H9 (cell line): ENCODE data around the gene ZNF487. TPM values are rescaled to one million over a fixed set of nuclear protein-coding genes. Genes with fewer than 3 reads are reported as not detected.

ENCODE experiments used
- DNase-seq: peaks from one replicate; pipeline ENCODE4 v3.0.0-alpha.2; 2017
- H2AFZ ChIP-seq: one replicate; pipeline ENCODE4 v1.6.1; 2013; ENCODE audit warnings: mild to moderate bottlenecking, low read length, control low read depth, moderate library complexity
- H2AK5ac ChIP-seq: 2 replicates; pipeline ENCODE4 v1.6.1; 2013; ENCODE audit warnings: low read length, control low read depth, mixed read lengths; ENCODE audit not compliant: insufficient read length
- H2BK120ac ChIP-seq: one replicate; pipeline ENCODE4 v1.6.1; 2013; ENCODE audit warnings: low read depth, mild to moderate bottlenecking, low read length, control low read depth, inconsistent platforms; ENCODE audit not compliant: poor library complexity, severe bottlenecking
- H2BK12ac ChIP-seq: 2 replicates; pipeline ENCODE4 v1.6.1; 2013; ENCODE audit warnings: low read length, control low read depth, mixed read lengths, low read depth; ENCODE audit not compliant: insufficient read length
- H2BK15ac ChIP-seq: 2 replicates; pipeline ENCODE4 v1.6.1; 2013; ENCODE audit warnings: low read depth, low read length, control low read depth
- H2BK20ac ChIP-seq: one replicate; pipeline ENCODE4 v1.6.1; 2013; ENCODE audit warnings: low read depth, mild to moderate bottlenecking, low read length, control low read depth, inconsistent platforms; ENCODE audit not compliant: poor library complexity, severe bottlenecking
- H2BK5ac ChIP-seq: 2 replicates; pipeline ENCODE4 v1.6.1; 2013; ENCODE audit warnings: low read length, control low read depth, mixed read lengths; ENCODE audit not compliant: insufficient read length
- H3K14ac ChIP-seq: 2 replicates; pipeline ENCODE4 v1.6.1; 2013; ENCODE audit warnings: low read length, control low read depth; ENCODE audit not compliant: insufficient read depth
- H3K18ac ChIP-seq: 2 replicates; pipeline ENCODE4 v1.6.1; 2013; ENCODE audit warnings: low read depth, mild to moderate bottlenecking, mixed read lengths, low read length, control low read depth; ENCODE audit not compliant: insufficient read length
- H3K23ac ChIP-seq: 2 replicates; pipeline ENCODE4 v1.6.1; 2013; ENCODE audit warnings: low read length, control low read depth, mixed read lengths, low read depth; ENCODE audit not compliant: insufficient read length
- H3K23me2 ChIP-seq: 2 replicates; pipeline ENCODE4 v1.6.1; 2013; ENCODE audit warnings: low read depth, mild to moderate bottlenecking, mixed read lengths, low read length, control low read depth; ENCODE audit not compliant: insufficient read length, poor library complexity, severe bottlenecking
- H3K27ac ChIP-seq: 2 replicates; pipeline ENCODE4 v1.5.1; 2013; ENCODE audit warnings: low read length, control low read depth, mixed read lengths, low read depth; ENCODE audit not compliant: insufficient read length
- H3K27me3 ChIP-seq: 2 replicates; pipeline ENCODE4 v1.6.1; 2013; ENCODE audit warnings: low read length, control low read depth, inconsistent platforms; ENCODE audit not compliant: insufficient read depth
- H3K4ac ChIP-seq: 2 replicates; pipeline ENCODE4 v1.6.1; 2013; ENCODE audit warnings: low read depth, mild to moderate bottlenecking, control low read depth, inconsistent platforms, low read length, moderate library complexity
- H3K4me1 ChIP-seq: 2 replicates; pipeline ENCODE4 v1.6.1; 2013; ENCODE audit warnings: low read length, control low read depth, inconsistent platforms; ENCODE audit not compliant: insufficient read depth
- H3K4me2 ChIP-seq: 2 replicates; pipeline ENCODE4 v1.6.1; 2013; ENCODE audit warnings: low read length, control low read depth, mixed read lengths; ENCODE audit not compliant: insufficient read length, insufficient read depth
- H3K56ac ChIP-seq: 2 replicates; pipeline ENCODE4 v1.6.1; 2013; ENCODE audit warnings: low read depth, mild to moderate bottlenecking, mixed read lengths, low read length, control low read depth; ENCODE audit not compliant: insufficient read length
- H3K79me1 ChIP-seq: 2 replicates; pipeline ENCODE4 v1.6.1; 2013; ENCODE audit warnings: low read depth, mild to moderate bottlenecking, moderate library complexity, low read length, control low read depth, inconsistent platforms; ENCODE audit not compliant: insufficient read depth, poor library complexity, severe bottlenecking
- H3K79me2 ChIP-seq: 2 replicates; pipeline ENCODE4 v1.6.1; 2013; ENCODE audit warnings: low read length, control low read depth, inconsistent platforms; ENCODE audit not compliant: insufficient read depth
- H3K9ac ChIP-seq: 2 replicates; pipeline ENCODE4 v1.6.1; 2013; ENCODE audit warnings: low read length, control low read depth, mixed read lengths; ENCODE audit not compliant: insufficient read length; ENCODE audit errors: extremely low read depth
- H3K9me3 ChIP-seq: one replicate; pipeline ENCODE4 v1.6.1; 2013; ENCODE audit warnings: low read depth, low read length, inconsistent platforms; ENCODE audit not compliant: control insufficient read depth
- H3T11ph ChIP-seq: one replicate; pipeline ENCODE4 v1.6.1; 2013; ENCODE audit warnings: mild to moderate bottlenecking, low read length, control low read depth, inconsistent platforms
- H4K20me1 ChIP-seq: one replicate; pipeline ENCODE4 v1.6.1; 2013; ENCODE audit not compliant: control insufficient read depth, insufficient read length, insufficient read depth
- H4K5ac ChIP-seq: 2 replicates; pipeline ENCODE4 v1.6.1; 2013; ENCODE audit warnings: low read depth, mild to moderate bottlenecking, mixed read lengths, low read length, control low read depth; ENCODE audit not compliant: insufficient read length
- H4K8ac ChIP-seq: replicated peaks from 2 replicates; pipeline ENCODE4 v1.6.1; 2013; ENCODE audit warnings: low read length, control low read depth, mixed read lengths, low read depth; ENCODE audit not compliant: insufficient read length
- H4K91ac ChIP-seq: 2 replicates; pipeline ENCODE4 v1.6.1; 2013; ENCODE audit warnings: low read depth, mild to moderate bottlenecking, moderate library complexity, mixed read lengths, low read length, control low read depth; ENCODE audit not compliant: insufficient read length
- H3K27ac Mint-ChIP-seq, 3 experiments: 2 replicates in 2 of 3; 3 replicates in 1 of 3; pipeline ENCODE4 v1.8.0; 2020 to 2021; ENCODE audit warnings: mixed read lengths in 3 of 3, mild to moderate bottlenecking in 1 of 3, moderate library complexity in 1 of 3
- H3K27me3 Mint-ChIP-seq: 2 replicates; pipeline ENCODE4 v1.8.0; 2021; ENCODE audit warnings: low read depth, mild to moderate bottlenecking, moderate library complexity, mixed read lengths
- H3K36me3 Mint-ChIP-seq, 3 experiments: 2 replicates in 2 of 3; 3 replicates in 1 of 3; pipeline ENCODE4 v1.8.0; 2020 to 2021; ENCODE audit warnings: low read depth in 3 of 3, mixed read lengths in 3 of 3; ENCODE audit not compliant: insufficient read depth in 1 of 3
- H3K4me1 Mint-ChIP-seq, 2 experiments: 2 replicates each; pipeline ENCODE4 v1.8.0; 2020; ENCODE audit warnings: mixed read lengths in 2 of 2
- H3K4me3 Mint-ChIP-seq, 2 experiments: 2 replicates in 1 of 2; 3 replicates in 1 of 2; pipeline ENCODE4 v1.8.0; 2020 to 2021; ENCODE audit warnings: mild to moderate bottlenecking in 2 of 2, mixed read lengths in 2 of 2, moderate library complexity in 1 of 2
- H3K9me3 Mint-ChIP-seq, 2 experiments: 2 replicates in 1 of 2; 3 replicates in 1 of 2; pipeline ENCODE4 v1.8.0; 2020; ENCODE audit warnings: mild to moderate bottlenecking in 2 of 2, mixed read lengths in 2 of 2, moderate library complexity in 1 of 2
- WGBS: extraction: QIAGEN DNeasy Blood & Tissue Kit; methylation state at CpG from one replicate; pipeline ENCODE4 v1.1.7; 2013; ENCODE audit warnings: missing lambda C conversion rate, low lambda C conversion rate, mixed read lengths; ENCODE audit not compliant: insufficient read length; ENCODE audit errors: extremely low coverage; 5-methylcytosine and 5-hydroxymethylcytosine counted together
- total RNA-seq: library from RNA; stranded (reverse); gene quantifications from 2 replicates; pipeline ENCODE4 v1.2.1, GENCODE V29; 2021
- TF ChIP-seq, protein P1 (sequence below): fragments of 200-600 bp; sonication (generic); conservative IDR thresholded peaks from 3 replicates; pipeline ENCODE4 v1.8.0; 2021; ENCODE audit warnings: antibody characterized with exemption, mild to moderate bottlenecking

ZNF487 gene
- total RNA-seq, 1 experiment from 2014 or later, result 1.4 TPM

DNA sequence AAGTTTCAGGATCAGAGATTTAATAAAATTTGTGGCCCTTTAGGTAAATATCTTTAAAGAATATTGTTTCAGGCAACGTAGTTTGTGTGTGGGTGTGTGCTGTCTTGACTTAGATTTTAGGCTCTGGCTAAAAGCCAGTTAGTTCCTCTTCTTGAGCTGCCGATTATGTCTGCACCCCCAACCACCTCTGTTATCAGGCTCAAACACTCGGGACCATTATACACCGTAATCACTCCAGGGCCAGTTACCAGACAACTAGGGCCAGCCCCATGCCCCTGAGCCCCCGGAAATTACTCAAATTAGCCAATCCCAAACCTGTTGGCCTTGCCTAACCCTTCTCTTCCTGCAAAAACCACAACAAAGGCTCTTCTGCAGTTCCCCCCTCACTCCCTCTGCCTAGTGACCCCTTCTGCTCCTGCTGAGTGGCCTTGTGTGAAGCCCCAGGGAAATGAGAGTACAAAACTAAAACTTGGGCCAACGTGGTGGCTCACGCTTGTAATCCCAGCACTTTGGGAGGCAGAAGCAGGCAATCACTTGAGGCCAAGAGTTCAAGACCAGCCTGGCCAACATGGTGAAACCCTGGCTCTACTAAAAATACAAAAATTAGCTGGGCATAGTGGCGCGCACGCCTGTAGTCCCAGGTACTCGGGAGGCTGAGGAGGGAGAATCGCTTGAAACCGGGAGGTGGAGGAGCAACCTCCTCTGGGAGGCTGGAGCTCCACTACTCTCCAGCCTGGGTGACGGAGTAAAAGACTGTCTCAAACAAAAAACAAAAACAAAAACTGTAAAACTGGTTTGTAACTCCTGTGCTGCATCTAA, 18.8 kb upstream of the ZNF487 start:
- H3K9me3 ChIP-seq, result no peaks in the 10 kb centered on the region
- no peak overlapping the region for H2AK5ac ChIP-seq
- H3K27me3 Mint-ChIP-seq, result peaks cover 17% of the 10 kb centered on the region
- TF ChIP-seq, protein P1, sequence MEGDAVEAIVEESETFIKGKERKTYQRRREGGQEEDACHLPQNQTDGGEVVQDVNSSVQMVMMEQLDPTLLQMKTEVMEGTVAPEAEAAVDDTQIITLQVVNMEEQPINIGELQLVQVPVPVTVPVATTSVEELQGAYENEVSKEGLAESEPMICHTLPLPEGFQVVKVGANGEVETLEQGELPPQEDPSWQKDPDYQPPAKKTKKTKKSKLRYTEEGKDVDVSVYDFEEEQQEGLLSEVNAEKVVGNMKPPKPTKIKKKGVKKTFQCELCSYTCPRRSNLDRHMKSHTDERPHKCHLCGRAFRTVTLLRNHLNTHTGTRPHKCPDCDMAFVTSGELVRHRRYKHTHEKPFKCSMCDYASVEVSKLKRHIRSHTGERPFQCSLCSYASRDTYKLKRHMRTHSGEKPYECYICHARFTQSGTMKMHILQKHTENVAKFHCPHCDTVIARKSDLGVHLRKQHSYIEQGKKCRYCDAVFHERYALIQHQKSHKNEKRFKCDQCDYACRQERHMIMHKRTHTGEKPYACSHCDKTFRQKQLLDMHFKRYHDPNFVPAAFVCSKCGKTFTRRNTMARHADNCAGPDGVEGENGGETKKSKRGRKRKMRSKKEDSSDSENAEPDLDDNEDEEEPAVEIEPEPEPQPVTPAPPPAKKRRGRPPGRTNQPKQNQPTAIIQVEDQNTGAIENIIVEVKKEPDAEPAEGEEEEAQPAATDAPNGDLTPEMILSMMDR, result no peak
- H3T11ph ChIP-seq, result no peak overlapping the region
- no peaks in the 10 kb centered on the region for H3K4me1 ChIP-seq
- H4K20me1 ChIP-seq, result no peaks in the 10 kb centered on the region
- H3K36me3 Mint-ChIP-seq, result peaks cover 0 to 5% (median 3%) of the 10 kb centered on the region in 3 experiments; a peak in 3 of 7 replicates
- H3K23me2 ChIP-seq, result no peaks in the 10 kb centered on the region
- H3K79me1 ChIP-seq, result no peaks in the 10 kb centered on the region
- H4K8ac ChIP-seq, result no peak overlapping the region
- H2BK120ac ChIP-seq, result no peak overlapping the region
- H2BK5ac ChIP-seq, result no peak overlapping the region
- H3K27ac ChIP-seq, result no peak overlapping the region
- no peak for DNase-seq
- no peak overlapping the region for H3K4me2 ChIP-seq
- H3K4ac ChIP-seq, result no peak overlapping the region
- H3K14ac ChIP-seq, result no peak overlapping the region; the same call in 1 of the 2 replicates
- no peak overlapping the region for H2AFZ ChIP-seq
- H2BK12ac ChIP-seq, result no peak overlapping the region
- no CpG with 5 or more reads among the region's 14 CpGs for WGBS
- no peak overlapping the region for H3K18ac ChIP-seq
- H4K91ac ChIP-seq, result no peak overlapping the region
- no peak overlapping the region for H3K27ac Mint-ChIP-seq
- no peaks in the 10 kb centered on the region for H3K27me3 ChIP-seq
- no peak overlapping the region for H2BK20ac ChIP-seq
- no peaks in the 10 kb centered on the region for H3K79me2 ChIP-seq
- H4K5ac ChIP-seq, result no peak overlapping the region
- no peak overlapping the region for H3K9ac ChIP-seq
- no peak overlapping the region for H3K23ac ChIP-seq
- H3K4me1 Mint-ChIP-seq, result peaks cover 6% of the 10 kb centered on the region in 2 experiments
- peaks cover 0 to 9% of the 10 kb centered on the region in 2 experiments; a peak in 3 of 5 replicates for H3K9me3 Mint-ChIP-seq
- H3K4me3 Mint-ChIP-seq, result no peak overlapping the region
- H3K56ac ChIP-seq, result no peak overlapping the region
- H2BK15ac ChIP-seq, result no peak overlapping the region
